Endothelial cell of umbilical vein (primary cell): ENCODE measurements around the gene PPP1CB. TPM values are rescaled to one million over a fixed set of nuclear protein-coding genes. Genes with fewer than 3 reads are reported as not detected.

Source experiments
- BruUV-seq: library from RNA; stranded (reverse); fragments of 400-500 nt; replicated peaks from 2 replicates; lab custom pipeline; 2021; lab: Mats Ljungman, UMichigan
- CTCF ChIA-PET: fragments of 300-600, 350-600 bp; sonication (Branson Sonifier 250); formaldehyde crosslinking; loops from one replicate; lab custom pipeline; 2021; ENCODE audit warnings: antibody characterized with exemption, inconsistent platforms; lab: Charles Lee
- POLR2A ChIA-PET: fragments of 300-600, 350-600 bp; sonication (Branson Sonifier 250); formaldehyde crosslinking; loops from one replicate; lab custom pipeline; 2021; ENCODE audit warnings: antibody characterized with exemption, inconsistent platforms; lab: Charles Lee
- DNase-seq: peaks from one replicate; pipeline ENCODE4 v3.0.0-alpha.2; 2011; ENCODE audit warnings: low read depth, low spot score
- FAIRE-seq: peaks from 2 replicates; lab custom pipeline; 2011; peaks lifted over from hg19 to GRCh38; lab: Jason Lieb, UNC
- H2AFZ ChIP-seq: 2 replicates; pipeline ENCODE4 v1.6.0; 2012; ENCODE audit warnings: low read depth, low read length, control low read depth, inconsistent platforms
- H3K27ac ChIP-seq: 2 replicates; pipeline ENCODE4 v1.5.1; 2011; ENCODE audit warnings: low read depth, mild to moderate bottlenecking, control low read depth, low read length, moderate library complexity; ENCODE audit not compliant: insufficient read depth
- H3K27me3 ChIP-seq, 2 experiments: 2 replicates each; pipeline versions ENCODE4 v1.6.0 to v1.6.1; 2011; ENCODE audit warnings: low read length in 2 of 2, mixed read lengths in 1 of 2; ENCODE audit not compliant: control insufficient read depth in 2 of 2, insufficient read depth in 2 of 2
- H3K36me3 ChIP-seq, 2 experiments: 2 replicates in 1 of 2; 3 replicates in 1 of 2; pipeline ENCODE4 v1.5.1; 2011; ENCODE audit warnings: low read length in 2 of 2, mild to moderate bottlenecking in 1 of 2, moderate library complexity in 1 of 2; ENCODE audit not compliant: control insufficient read depth in 2 of 2, insufficient read depth in 2 of 2; ENCODE audit errors: extremely low read depth in 1 of 2
- H3K4me1 ChIP-seq: 3 replicates; pipeline ENCODE4 v1.5.1; 2011; ENCODE audit warnings: mild to moderate bottlenecking, low read length; ENCODE audit not compliant: control insufficient read depth, insufficient read depth; ENCODE audit errors: extremely low read depth
- H3K4me2 ChIP-seq: 2 replicates; pipeline ENCODE4 v1.6.1; 2011; ENCODE audit warnings: low read length, control low read depth, mixed read lengths; ENCODE audit not compliant: insufficient read depth
- H3K4me3 ChIP-seq, 3 experiments: fragments of 200-600 bp in 1 of 3; sonication (generic), shearing (Covaris generic) in 1 of 3; replicated peaks in 1 of 3; 2 replicates each; pipeline ENCODE4 v1.5.1; 2011 to 2016; ENCODE audit warnings: control low read depth in 3 of 3, low read length in 3 of 3, mild to moderate bottlenecking in 2 of 3, inconsistent platforms in 1 of 3, low read depth in 1 of 3, moderate library complexity in 1 of 3; ENCODE audit not compliant: insufficient read depth in 1 of 3
- H3K79me2 ChIP-seq: 2 replicates; pipeline ENCODE4 v1.6.0; 2012; ENCODE audit warnings: low read length, inconsistent platforms; ENCODE audit not compliant: control insufficient read depth, insufficient read depth
- H3K9ac ChIP-seq: replicated peaks from 2 replicates; pipeline ENCODE3; 2011; ENCODE audit warnings: low read length, control low read depth; ENCODE audit not compliant: insufficient read depth; ENCODE audit errors: extremely low read depth
- H3K9me1 ChIP-seq: replicated peaks from 3 replicates; pipeline ENCODE4 v1.6.0; 2011; ENCODE audit warnings: mild to moderate bottlenecking, low read length; ENCODE audit not compliant: control insufficient read depth, insufficient read depth; ENCODE audit errors: extremely low read depth
- H3K9me3 ChIP-seq: replicated peaks from 2 replicates; pipeline ENCODE4 v1.5.1; 2012; ENCODE audit warnings: low read length, inconsistent platforms; ENCODE audit not compliant: control insufficient read depth, insufficient read depth
- H4K20me1 ChIP-seq: replicated peaks from 2 replicates; pipeline ENCODE3; 2011; ENCODE audit warnings: mild to moderate bottlenecking, low read length; ENCODE audit not compliant: control insufficient read depth, insufficient read depth; ENCODE audit errors: extremely low read depth
- EZH2 ChIP-seq: IDR thresholded peaks from 2 replicates; pipeline ENCODE4 v1.6.1; 2012; ENCODE audit warnings: borderline replicate concordance, low read depth, mild to moderate bottlenecking, moderate library complexity, low read length, inconsistent platforms; ENCODE audit not compliant: severe bottlenecking
- FOS ChIP-seq: IDR thresholded peaks from 2 replicates; pipeline ENCODE4 v1.6.1; 2011; ENCODE audit warnings: mild to moderate bottlenecking, low read length, moderate library complexity, borderline replicate concordance; ENCODE audit not compliant: insufficient read depth
- GATA2 ChIP-seq: IDR thresholded peaks from 2 replicates; pipeline ENCODE4 v1.7.0; 2011; ENCODE audit warnings: low read depth, mild to moderate bottlenecking, moderate library complexity, mixed read lengths, low read length; ENCODE audit not compliant: insufficient read length, insufficient read depth
- JUN ChIP-seq: IDR thresholded peaks from 2 replicates; pipeline ENCODE4 v1.6.1; 2011; ENCODE audit warnings: borderline replicate concordance, low read depth; ENCODE audit not compliant: insufficient read length, insufficient read depth
- MYC ChIP-seq: IDR thresholded peaks from one replicate; pipeline ENCODE4 v1.6.1; 2011; ENCODE audit warnings: mild to moderate bottlenecking, low read depth, low read length
- POLR2A ChIP-seq: IDR thresholded peaks from 2 replicates; pipeline ENCODE4 v1.6.1; 2012; ENCODE audit warnings: low read depth, mild to moderate bottlenecking, control low read depth, low read length
- POLR2AphosphoS5 ChIP-seq: IDR thresholded peaks from 2 replicates; pipeline ENCODE4 v1.6.1; 2012; ENCODE audit warnings: low read depth, mild to moderate bottlenecking, control low read depth, low read length, moderate library complexity; ENCODE audit not compliant: insufficient read depth
- dilution Hi-C: fragments of 300-500 bp; cut with MboI; formaldehyde crosslinking; loops from one replicate; pipeline ENCODE4 v1.15.0; 2019; ENCODE audit warnings: low sequenced_read_pairs; ENCODE audit not compliant: extremely low pct_ligation_motif_present
- intact Hi-C: fragments of 100-400 bp; cut with micrococcal nuclease; formaldehyde crosslinking; loops from one replicate; pipeline ENCODE4 v1.10.0; 2022
- polyA plus RNA-seq, 4 experiments: library from polyadenylated mRNA; depleted of rRNA in 3 of 4; stranded (reverse) in 3 of 4; unstranded in 1 of 4; fragments of >200 nt; gene quantifications; 2 replicates each; pipeline versions ENCODE4 v1.2.1 to v1.2.3, GENCODE V29; 2011 to 2012; ENCODE audit warnings: missing spikeins in 1 of 4
- total RNA-seq: library from RNA; stranded (reverse); gene quantifications from 2 replicates; pipeline ENCODE4 v1.2.3, GENCODE V29; 2021
- TF ChIP-seq, protein P1 (sequence below), 2 donors: IDR thresholded peaks; 1 replicate in 1 of 2; 2 replicates in 1 of 2; pipeline ENCODE4 v1.5.1; 2011; ENCODE audit warnings: low read length in 2 of 2, mild to moderate bottlenecking in 2 of 2, moderate library complexity in 2 of 2, control low read depth in 1 of 2, inconsistent platforms in 1 of 2, low read depth in 1 of 2; ENCODE audit not compliant: insufficient read depth in 1 of 2; ENCODE audit errors: extremely low read depth in 1 of 2
- TF ChIP-seq, protein P2 (sequence below): IDR thresholded peaks from 2 replicates; pipeline ENCODE4 v1.6.1; 2011; ENCODE audit not compliant: insufficient read depth, insufficient read length

PPP1CB gene
- total and polyA plus RNA-seq, 2 donors (not counting 3 experiments of a cell fraction or from before 2014, with no cell fraction given): 29.8 to 163 TPM

DNA sequence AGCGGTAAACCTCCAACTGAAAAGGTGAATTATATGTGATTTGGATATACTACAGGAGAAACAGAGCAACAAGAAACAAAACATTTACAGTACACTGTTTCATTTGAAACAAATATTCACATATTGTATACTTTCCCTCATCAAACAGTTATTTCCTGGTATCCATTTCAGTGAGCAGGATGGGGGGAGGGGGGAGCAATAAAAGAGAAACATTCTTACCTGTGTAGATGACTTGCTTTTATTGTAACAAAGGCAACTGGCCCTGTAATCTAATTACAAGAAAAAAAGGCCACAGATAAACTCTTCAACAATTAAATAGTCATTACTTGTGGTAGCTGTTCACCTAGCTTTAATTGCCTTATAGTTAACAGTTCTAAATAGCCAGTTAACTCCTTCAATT lies 3.9 kb upstream of the PPP1CB start:
- peaks cover 9% of the 10 kb centered on the region for H3K4me1 ChIP-seq
- FAIRE-seq (no peak), DNase-seq (no peak)
- H3K9ac ChIP-seq: no peak overlapping the region
- H3K36me3 ChIP-seq: no peaks in the 10 kb centered on the region
- ChIA-PET POLR2A (no interaction called here), CTCF (no interaction called here)
- no peaks in the 10 kb centered on the region for H4K20me1 ChIP-seq
- H3K9me3 ChIP-seq: no peaks in the 10 kb centered on the region
- no peak overlapping the region for H3K4me2 ChIP-seq
- dilution Hi-C loops (no loop called here), intact Hi-C loops (no loop called here)
- BruUV-seq: no TSS peak
- no peak overlapping the region for H3K27ac ChIP-seq
- H2AFZ ChIP-seq: no peak overlapping the region
- no peak for TF ChIP-seq GATA2
- no peak for TF ChIP-seq MYC
- TF ChIP-seq, protein P1, sequence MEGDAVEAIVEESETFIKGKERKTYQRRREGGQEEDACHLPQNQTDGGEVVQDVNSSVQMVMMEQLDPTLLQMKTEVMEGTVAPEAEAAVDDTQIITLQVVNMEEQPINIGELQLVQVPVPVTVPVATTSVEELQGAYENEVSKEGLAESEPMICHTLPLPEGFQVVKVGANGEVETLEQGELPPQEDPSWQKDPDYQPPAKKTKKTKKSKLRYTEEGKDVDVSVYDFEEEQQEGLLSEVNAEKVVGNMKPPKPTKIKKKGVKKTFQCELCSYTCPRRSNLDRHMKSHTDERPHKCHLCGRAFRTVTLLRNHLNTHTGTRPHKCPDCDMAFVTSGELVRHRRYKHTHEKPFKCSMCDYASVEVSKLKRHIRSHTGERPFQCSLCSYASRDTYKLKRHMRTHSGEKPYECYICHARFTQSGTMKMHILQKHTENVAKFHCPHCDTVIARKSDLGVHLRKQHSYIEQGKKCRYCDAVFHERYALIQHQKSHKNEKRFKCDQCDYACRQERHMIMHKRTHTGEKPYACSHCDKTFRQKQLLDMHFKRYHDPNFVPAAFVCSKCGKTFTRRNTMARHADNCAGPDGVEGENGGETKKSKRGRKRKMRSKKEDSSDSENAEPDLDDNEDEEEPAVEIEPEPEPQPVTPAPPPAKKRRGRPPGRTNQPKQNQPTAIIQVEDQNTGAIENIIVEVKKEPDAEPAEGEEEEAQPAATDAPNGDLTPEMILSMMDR (IDR thresholded peaks at IDR 0.05; ENCODE audit: extremely low read depth in 1 of 2, insufficient read depth in 1 of 2, low read depth in 1 of 2, low read length in 2 of 2): no peak
- no peak for TF ChIP-seq FOS
- TF ChIP-seq, protein P2, sequence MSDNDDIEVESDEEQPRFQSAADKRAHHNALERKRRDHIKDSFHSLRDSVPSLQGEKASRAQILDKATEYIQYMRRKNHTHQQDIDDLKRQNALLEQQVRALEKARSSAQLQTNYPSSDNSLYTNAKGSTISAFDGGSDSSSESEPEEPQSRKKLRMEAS: no peak
- H3K27me3 ChIP-seq: no peaks in the 10 kb centered on the region
- H3K4me3 ChIP-seq: no peak overlapping the region
- peaks cover 8% of the 10 kb centered on the region for H3K79me2 ChIP-seq
- no peaks in the 10 kb centered on the region for H3K9me1 ChIP-seq

DNA sequence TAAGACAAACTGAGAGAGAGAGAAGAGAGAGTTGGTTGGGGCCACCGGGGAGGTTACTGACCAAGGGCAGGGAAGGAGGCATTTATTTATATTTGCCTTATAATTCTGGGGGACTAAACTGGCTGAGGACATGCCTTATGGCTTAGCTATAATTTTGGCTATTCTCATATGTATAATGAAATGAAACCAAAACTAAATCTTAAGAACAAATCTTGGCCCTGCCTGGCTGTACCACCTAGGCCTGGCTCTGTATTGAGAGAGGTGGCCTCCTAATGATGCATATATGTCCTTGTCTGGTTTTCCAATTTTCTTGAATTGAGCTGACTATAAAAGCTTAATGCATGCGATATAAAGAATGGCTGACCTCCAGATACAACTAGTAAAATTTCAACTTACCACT lies 3.5 kb upstream of the PPP1CB start:
- no peak overlapping the region for H3K9ac ChIP-seq
- no peaks in the 10 kb centered on the region for H3K36me3 ChIP-seq
- BruUV-seq: no TSS peak
- H3K27me3 ChIP-seq: no peaks in the 10 kb centered on the region
- H3K79me2 ChIP-seq: peaks cover 13% of the 10 kb centered on the region
- no peak for FAIRE-seq
- no peak for TF ChIP-seq GATA2
- TF ChIP-seq POLR2AphosphoS5: no peak
- no peak for TF ChIP-seq EZH2
- TF ChIP-seq MYC: no peak
- TF ChIP-seq, protein P1 (IDR thresholded peaks at IDR 0.05; ENCODE audit: extremely low read depth in 1 of 2, insufficient read depth in 1 of 2, low read depth in 1 of 2, low read length in 2 of 2): no peak
- TF ChIP-seq, protein P2: no peak
- TF ChIP-seq JUN: no peak
- no peak for TF ChIP-seq FOS
- TF ChIP-seq POLR2A: no peak
- peaks cover 9% of the 10 kb centered on the region for H3K4me1 ChIP-seq
- DNase-seq: no peak
- H2AFZ ChIP-seq: no peak overlapping the region
- CTCF ChIA-PET: no interaction called here
- intact Hi-C loops (no loop called here), dilution Hi-C loops (no loop called here)
- no peak overlapping the region for H3K4me2 ChIP-seq
- H4K20me1 ChIP-seq: no peaks in the 10 kb centered on the region
- POLR2A ChIA-PET: no interaction called here
- no peak overlapping the region for H3K4me3 ChIP-seq
- no peak overlapping the region for H3K27ac ChIP-seq
- no peaks in the 10 kb centered on the region for H3K9me1 ChIP-seq
- H3K9me3 ChIP-seq: no peaks in the 10 kb centered on the region
